Left kidney (tissue), 2 donors: ENCODE data around the gene ADGRD2. TPM values are rescaled to one million over a fixed set of nuclear protein-coding genes. Genes with fewer than 3 reads are reported as not detected.

Experiments used
- DNase-seq: peaks from one replicate; pipeline ENCODE4 v3.0.0-alpha.2; 2013
- polyA plus RNA-seq: library from polyadenylated mRNA; unstranded; fragments of 120-200 nt; gene quantifications from one replicate; pipeline ENCODE4 v1.2.1, GENCODE V29; 2013; ENCODE audit not compliant: insufficient read length

The ADGRD2 gene
- polyA plus RNA-seq, 1 donor = 0.10 TPM

DNA sequence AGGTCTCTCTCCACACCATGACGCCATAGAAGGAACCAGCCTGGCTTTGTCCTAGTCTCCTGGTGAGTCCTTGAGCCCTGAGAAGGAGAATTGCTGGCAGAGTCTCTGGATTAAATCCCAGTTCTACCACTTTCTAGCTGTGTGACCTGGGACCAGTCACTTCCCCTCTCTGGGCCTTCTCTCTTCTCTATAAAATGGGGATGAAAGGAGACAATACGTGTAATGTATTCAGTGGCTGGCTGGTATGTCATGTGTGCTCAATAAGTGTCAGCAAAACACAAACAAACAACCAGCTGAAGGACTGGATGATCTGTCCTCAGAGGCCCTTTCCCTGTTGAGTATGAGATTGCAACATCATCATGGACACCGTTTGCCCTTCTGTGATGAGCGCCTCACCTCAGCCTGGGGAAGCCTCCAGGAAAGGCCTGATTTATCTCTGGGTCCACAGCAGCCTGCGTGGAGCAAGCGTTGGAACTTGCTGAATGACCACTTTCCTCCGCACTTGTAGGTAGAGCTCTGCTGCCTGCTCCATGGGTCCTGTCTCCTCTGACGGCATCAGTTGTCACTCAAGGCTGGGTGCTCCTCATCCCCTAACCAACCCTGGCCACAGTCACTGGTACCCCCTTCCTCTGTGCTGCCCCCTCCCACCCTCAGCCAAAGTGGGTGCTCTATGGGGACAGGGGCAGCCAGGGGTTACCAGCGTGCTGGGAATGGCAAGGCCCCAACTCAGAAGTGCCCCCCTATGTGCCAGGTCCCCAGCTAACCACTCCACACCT is 60.6 kb downstream of the ADGRD2 start:
- DNase-seq = no peak

DNA sequence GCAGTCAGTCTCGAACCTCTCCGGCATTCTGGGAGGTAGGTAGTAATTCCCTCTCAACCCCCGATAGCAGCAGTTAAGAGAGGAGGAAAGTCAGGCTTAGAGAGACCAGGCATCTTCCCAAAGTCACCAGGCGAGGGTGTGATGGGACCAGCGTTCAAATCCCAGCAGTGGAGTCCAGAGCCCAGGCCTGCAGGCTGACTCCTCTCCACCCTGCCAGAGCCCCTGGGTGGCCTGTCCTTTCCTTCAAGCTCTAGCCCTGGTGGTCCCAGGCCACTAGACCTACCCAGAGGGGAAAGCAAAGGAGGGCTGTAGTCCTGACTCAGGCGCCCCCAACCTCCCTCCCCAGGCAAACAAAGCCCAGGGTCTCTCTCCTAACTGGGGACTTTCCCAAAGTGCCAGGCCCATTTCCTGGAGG is 61.2 kb downstream of the ADGRD2 start:
- no peak for DNase-seq

DNA sequence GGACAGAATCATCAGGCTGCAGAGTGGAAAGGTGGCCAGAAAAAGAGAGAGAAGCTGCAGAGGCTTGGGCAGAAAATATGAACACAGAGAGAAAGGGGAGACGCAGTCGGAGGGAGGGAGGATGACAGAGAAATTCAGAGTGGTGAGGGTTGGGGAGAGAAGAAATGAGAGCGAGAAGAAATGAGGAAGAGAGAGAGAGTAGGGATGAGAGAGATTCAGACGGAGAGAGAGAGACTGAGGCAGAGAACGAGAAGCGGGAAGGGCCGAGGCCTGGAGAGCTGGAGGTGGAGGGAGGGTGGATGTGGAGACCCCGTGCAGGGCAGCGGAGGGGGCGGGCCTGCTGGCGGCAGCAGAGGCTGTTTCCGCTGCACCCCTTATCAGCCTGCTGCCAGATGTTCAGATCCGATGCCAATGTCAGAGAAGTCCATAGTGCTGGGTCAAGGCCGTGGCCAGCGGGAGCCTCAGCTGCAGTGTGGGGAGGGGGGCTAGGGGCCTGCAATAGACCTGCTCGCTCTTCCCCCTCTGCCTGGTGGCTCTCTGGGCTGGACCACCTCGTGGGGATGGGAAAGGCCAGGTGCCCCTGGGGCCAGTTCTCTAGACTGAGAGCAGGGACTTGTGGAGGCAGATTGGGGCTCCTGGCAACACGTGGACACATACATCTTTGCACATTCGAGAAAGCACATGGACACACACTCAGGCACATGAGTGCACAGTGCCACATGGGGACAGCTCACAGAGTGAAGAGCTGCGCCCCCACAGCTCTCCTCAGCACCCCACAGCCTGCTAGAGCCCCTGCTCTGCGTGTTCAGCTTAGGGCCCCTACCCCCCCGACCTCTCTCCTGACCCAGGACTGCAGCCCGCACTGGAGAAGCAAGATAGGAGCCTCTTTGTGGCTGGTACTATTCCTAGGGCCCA is 61.9 kb downstream of the ADGRD2 start:
- no peak for DNase-seq

DNA sequence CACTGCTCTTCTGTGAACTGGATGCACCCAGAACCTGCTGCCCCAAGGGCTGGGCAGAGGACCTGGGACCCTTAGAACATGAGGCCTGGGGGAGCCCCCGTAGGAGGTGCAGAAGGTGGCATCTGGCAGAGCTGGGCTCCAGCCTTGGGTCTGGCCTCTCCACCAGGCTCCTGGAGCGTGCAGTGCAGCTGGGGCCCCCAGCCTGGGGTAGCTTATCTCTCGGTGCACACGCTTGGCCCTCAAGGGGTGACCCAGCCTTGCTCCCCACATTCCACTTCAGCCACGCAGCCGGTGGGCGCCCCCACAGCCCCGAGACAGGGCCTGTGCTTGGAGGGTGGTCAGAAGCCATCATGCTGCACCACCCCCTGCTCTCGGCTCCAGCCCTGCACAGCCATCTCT is 62.6 kb downstream of the ADGRD2 start:
- no peak for DNase-seq

DNA sequence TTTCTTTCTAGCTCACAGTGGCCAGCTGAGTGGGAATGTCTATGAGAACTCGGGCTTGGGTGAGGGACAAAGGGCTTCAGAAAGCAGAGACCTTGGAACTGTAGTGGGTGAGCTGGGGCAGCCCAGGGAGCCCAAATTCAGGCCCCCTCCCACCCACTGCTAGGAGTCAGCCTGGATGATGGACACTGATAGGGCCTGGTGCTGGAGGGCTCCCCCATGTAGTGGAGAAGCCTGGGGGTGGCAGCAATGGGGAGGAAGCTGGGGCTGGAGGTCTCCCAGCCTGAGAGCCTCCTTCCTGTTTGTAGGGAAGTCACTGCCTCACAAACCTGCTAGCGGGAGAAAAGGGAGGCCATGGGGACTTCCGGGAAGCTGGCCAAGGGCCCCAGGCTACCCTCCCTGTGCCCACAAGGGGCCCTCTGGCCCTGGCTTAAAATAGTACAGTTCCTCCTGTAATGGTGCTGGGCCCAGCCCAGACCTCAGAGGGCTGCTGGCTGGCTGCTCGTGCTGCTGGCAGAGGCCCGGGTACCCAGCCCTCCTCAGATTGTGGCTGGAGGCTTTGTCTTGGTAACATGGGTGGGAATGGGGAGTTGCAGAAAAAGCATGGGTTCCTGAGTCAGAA is 63.2 kb downstream of the ADGRD2 start:
- no peak for DNase-seq

DNA sequence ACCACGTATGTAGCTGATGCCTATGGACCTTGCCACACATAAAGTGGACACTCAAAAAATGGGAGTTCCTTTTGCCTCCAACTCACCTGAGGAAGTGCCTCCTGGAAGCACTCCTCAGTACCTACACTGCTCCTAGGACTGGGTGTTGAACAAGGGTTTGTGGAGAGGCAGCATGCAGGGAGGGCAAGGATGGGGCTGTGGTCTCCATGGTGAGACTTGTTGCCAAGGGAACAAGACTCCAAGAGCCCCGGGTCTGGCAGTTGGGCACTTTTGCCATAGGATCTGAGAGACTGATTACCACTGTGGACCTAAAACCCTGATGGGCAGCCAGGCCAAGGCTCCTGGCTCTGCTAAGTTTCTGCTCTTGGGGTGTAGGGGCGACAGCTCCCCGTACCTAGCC is 63.9 kb downstream of the ADGRD2 start:
- no peak for DNase-seq

DNA sequence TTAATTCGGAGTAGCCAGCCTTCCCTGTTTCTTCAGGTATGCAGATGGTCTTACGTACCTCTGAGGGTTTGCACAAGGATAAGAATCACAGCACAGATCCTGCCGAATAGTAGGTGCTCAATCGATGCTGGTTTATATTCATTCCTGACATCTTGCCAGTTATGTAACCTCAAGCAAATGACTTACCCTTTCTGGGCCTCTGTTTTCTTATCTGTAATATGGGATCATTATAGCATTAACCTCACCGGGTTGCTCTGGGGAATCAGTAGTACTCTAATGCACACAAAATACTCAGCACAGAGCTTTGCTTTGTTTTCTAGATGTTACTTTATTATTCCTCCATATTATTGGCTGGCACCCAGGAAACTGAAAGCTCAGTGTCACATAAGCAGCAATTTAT is 64.6 kb downstream of the ADGRD2 start:
- DNase-seq = no peak

DNA sequence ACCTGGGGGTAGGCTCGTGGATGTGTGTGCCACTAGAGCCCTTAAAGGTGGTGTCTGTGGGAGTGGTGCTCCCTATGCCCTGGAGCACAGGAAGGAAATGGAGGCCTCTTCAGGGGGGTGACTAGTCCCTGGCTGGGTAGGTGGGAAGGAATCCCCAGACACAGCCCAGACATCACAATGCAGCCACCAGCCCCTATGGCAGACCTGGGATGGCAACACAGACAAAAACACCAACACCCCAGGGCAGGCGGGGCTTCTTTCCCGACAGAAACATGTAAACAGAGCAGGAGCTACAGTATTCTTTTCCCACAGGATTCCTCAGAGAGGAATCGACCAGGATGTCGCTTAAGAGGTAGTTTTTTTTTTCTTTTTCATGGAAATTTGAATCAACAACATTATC is 67.3 kb downstream of the ADGRD2 start:
- DNase-seq = no peak

DNA sequence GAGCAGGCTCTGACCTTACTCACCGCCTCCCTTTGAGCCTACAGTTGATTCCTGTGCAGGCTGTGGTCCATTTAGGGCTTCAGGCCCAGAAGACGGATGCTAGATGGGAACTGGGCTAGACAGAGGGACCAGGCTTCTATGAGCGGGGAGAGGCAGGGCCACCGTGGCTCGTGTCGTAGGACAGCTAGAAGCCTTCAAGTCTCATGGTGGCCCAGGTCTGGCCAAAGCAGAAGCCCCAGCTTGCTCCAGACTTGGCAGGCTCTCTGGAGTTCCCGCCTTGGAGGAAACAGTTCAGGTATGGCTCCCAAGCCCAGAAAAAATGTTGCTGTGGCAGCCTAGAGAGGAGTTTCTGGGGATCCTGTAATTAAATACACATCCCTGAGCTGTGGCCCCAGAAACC is 67.9 kb downstream of the ADGRD2 start:
- no peak for DNase-seq

DNA sequence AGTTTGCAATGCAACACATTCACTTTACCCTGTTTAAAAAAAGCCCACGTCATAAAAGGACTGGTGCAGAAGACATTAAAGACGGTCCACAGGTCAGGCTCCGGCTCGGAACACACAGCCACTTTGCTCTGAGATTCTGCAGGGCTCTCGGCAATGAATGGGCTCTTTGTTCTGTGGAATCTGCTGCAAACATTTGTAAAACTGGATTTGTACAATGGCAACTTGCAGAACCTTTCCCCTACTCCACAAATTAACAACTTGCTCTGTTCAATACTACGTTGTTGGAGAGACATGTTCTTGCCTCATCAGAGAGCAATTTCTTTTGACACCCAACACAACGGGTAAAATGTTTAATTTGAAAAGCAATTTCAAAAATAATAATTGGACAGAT is 70.0 kb downstream of the ADGRD2 start:
- DNase-seq = no peak

DNA sequence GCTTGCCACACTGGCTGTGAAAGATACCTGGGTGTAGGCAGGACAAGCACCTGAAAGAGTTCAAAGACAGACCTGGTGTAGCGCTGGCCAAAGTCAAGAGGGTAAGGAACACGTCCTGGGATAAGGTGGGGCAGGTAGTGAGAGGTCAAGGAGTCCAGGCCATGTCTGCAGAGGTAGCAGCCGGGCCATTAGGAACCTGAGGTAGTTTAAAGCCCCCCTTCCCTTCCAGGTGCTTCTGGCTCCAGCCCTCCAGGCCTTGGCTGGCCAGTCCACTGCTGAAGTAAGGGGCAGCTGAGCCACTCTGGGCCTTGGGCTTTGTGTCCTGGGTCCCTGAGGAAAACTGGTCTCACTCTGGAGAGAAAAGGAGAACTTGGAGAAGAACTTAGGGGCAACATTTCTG is 70.9 kb downstream of the ADGRD2 start:
- no peak for DNase-seq

DNA sequence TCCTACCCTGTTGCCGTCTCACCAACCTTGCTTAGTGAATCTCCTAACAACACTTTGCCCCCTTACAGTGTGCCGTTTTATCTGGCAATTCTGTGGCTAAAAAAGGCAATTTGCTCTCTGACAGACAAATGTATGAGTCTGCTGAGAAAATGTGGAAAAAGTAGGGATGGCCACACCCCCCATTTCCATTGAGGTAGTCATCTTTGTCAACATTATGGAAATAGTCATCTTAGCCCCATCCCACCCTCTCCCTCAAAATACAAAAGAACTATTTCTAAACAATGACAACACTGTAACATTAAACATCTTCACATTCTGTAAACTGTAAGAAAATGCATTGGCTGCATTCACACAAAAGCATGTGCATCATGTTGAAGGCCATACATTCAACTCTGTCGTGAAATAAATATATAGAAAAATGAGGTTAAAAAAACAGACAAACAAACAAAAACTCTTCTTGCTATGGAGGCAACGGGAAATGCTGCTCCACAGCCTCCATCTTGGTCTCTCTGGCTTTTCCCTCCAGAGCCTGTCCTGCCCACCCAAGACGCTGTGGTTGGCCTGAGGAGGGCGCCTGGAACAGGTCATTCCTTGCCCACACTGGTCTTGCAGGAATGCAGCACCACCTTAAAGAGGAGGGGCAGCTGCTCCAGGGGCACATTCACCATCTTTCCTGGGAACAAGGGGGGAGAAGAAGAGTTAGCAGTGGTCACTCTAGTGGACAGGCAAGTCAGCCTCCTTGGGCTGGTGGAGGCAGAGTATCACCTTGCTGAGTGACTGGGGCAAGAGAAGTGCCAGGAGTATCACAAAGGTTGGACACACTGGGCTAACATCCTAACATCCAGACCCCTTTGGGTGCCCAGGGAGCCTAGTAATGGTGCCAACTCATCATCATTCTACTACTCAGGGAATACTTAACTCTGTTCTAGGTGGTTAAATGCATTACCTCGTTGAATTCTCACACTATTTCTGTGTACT is 72.2 kb downstream of the ADGRD2 start:
- no peak for DNase-seq

DNA sequence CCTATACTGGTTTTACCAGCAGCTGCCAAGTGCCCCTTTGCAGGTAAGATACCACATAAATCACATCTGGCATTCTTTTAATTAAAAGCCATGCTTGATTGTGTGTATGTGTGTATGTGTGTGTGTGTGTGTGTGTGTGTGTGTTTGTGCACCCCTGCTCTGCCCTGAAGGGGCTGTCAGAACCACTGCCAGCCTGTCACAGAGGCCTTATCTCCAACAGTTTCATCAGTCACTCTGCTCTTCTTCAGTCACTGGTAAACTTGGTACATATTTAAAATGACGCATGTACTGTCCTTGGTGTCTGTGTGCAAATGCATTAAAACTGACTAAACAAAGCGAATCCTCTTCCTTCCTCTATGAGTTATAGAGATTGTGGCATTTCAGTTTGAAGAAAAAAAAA is 75.9 kb downstream of the ADGRD2 start:
- no peak for DNase-seq

DNA sequence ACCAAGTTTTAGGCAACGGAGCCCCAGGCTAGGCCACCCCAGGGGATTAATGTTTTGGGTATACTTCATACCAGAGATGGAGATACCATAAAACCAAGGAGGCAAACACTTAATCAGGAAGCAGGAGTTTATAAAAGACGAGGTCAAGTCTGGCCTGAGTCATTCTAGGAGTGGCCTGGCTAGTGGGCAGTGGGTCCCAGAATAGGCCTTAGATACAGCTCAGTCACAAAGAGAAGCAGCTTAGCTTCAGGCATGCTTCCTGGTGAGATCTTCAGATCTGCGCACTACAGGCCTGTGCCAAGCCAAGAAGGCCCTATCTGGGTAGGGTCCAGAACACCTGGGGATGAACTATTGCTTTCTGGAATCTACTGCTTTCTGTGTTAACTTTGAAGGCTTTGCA is 77.5 kb downstream of the ADGRD2 start:
- no peak for DNase-seq

Other genes starting within 250 kb of the ADGRD2 start
- 27.2 TPM for gene NEK6, start 192.5 kb upstream of the ADGRD2 start, polyA plus RNA-seq
- 201 TPM for gene PSMB7, start 35.0 kb upstream of the ADGRD2 start, polyA plus RNA-seq
- not detected for gene NR5A1, start 56.9 kb downstream of the ADGRD2 start, polyA plus RNA-seq